Heart left ventricle (tissue), 16 donors: Measurements from ENCODE around the gene MSI2. TPM values are rescaled to one million over a fixed set of nuclear protein-coding genes. Genes with fewer than 3 reads are reported as not detected.
A peak's percentile ranks its signal among the peaks of the same experiment; 100 is the strongest.

Experiments
- ATAC-seq, 4 donors: fragments of 200-7000 bp; cut with Tn5 transposase; one replicate each; pipeline ENCODE4 v1.9.1; 2020 to 2022; ENCODE audit warnings: moderate library complexity in 4 of 4, mild to moderate bottlenecking in 3 of 4, moderate number of reproducible peaks in 1 of 4
- DNase-seq, 5 donors: peaks; one replicate each; pipeline ENCODE4 v3.0.0-alpha.2; 2020
- H3K27ac ChIP-seq, 12 donors: fragments of 200-600 bp; sonication (generic) in 4 of 12; one replicate each; pipeline versions ENCODE4 v1.5.0 to v1.8.0; 2016 to 2022; ENCODE audit warnings: mild to moderate bottlenecking in 2 of 12
- H3K27me3 ChIP-seq, 9 donors: fragments of 200-600 bp; sonication (generic) in 2 of 9; one replicate each; pipeline versions ENCODE4 v1.5.1 to v1.8.0; 2016 to 2022; ENCODE audit warnings: mild to moderate bottlenecking in 3 of 9
- H3K36me3 ChIP-seq, 9 donors: fragments of 200-600 bp; sonication (generic) in 2 of 9; one replicate each; pipeline versions ENCODE4 v1.5.0 to v1.8.0; 2018 to 2022; ENCODE audit warnings: mild to moderate bottlenecking in 2 of 9
- H3K4me1 ChIP-seq, 12 donors: fragments of 200-600 bp; sonication (generic) in 4 of 12; one replicate each; pipeline versions ENCODE4 v1.5.0 to v1.8.0; 2016 to 2022; ENCODE audit warnings: mild to moderate bottlenecking in 3 of 12
- H3K4me3 ChIP-seq, 12 donors: fragments of 200-600 bp; sonication (generic) in 4 of 12; one replicate each; pipeline versions ENCODE4 v1.5.0 to v1.8.0; 2017 to 2022; ENCODE audit warnings: mild to moderate bottlenecking in 9 of 12, moderate library complexity in 4 of 12
- H3K9me3 ChIP-seq, 12 donors: fragments of 200-600 bp; sonication (generic) in 4 of 12; one replicate each; pipeline versions ENCODE4 v1.5.0 to v1.8.0; 2016 to 2022; ENCODE audit warnings: mild to moderate bottlenecking in 1 of 12
- CTCF ChIP-seq, 12 donors: fragments of 200-600 bp; sonication (generic) in 4 of 12; IDR thresholded peaks; one replicate each; pipeline versions ENCODE4 v1.5.0 to v1.8.0; 2018 to 2022; ENCODE audit warnings: antibody characterized with exemption in 12 of 12, mild to moderate bottlenecking in 5 of 12
- POLR2A ChIP-seq, 2 donors: fragments of 450-650 bp; IDR thresholded peaks; one replicate each; pipeline ENCODE4 v1.6.1; 2017; ENCODE audit warnings: antibody characterized with exemption in 2 of 2, mild to moderate bottlenecking in 2 of 2, moderate library complexity in 2 of 2
- WGBS, 4 donors: extraction: QIAGEN DNeasy Blood & Tissue Kit in 2 of 4; methylation state at CpG; one replicate each; pipeline versions ENCODE4 v1.1.5 to v1.1.7; 2013 to 2018; 5-methylcytosine and 5-hydroxymethylcytosine counted together
- intact Hi-C, 10 donors: fragments of 100-400 bp; cut with DNase I; formaldehyde crosslinking; loops; one replicate each; pipeline versions ENCODE4 v1.11.1 to v1.14.2; 2022
- polyA plus RNA-seq, 2 donors: library from polyadenylated mRNA; stranded (reverse); fragments of 200-250 nt; gene quantifications; one replicate each; pipeline ENCODE4 v1.2.3, GENCODE V29; 2013
- total RNA-seq, 9 donors: library from RNA; depleted of rRNA in 2 of 9; stranded (reverse); fragments of >200 nt in 2 of 9; fragmentation: NEBNext Ultra II Directional in 3 of 9; extraction: Animal tissue kit (Norgen Biotek cat#: 25700) in 3 of 9; gene quantifications; one replicate each; pipeline versions ENCODE4 v1.1.0 to v1.2.4, GENCODE V29; 2016 to 2023
- donor health status: ischemic (EF 13 %, LVEDD 7.1; RV severe dilation, severe dysfunction).
- donor health status: healthy with polysubstance abuse.
- donor health status: DM: no; HTN: yes; CAD: no.
- donor health status: DM: no; HTN: no; CAD: no.
- donor health status: ischemic (EF 25% LVEDD 6.9; RV normal size, moderate dysfunction).
- donor health status: ischemic (EF 25% LVEDD 5.7; RV mildly dilated, moderate dysfunction).
- donor health status: healthy.
- donor health status: DM: yes; HTN: yes; CAD: no.
- donor health status: ischemic (EF 35%, LVEDD 5.7; RV mildly dilated, moderate dysfunction).
- donor health status: nonischemic (EF 11% LVEDD 7.7; RV severe dilation, severe dysfunction).
- donor health status: DM: yes; HTN: yes; CAD: no.
- donor health status: PGD.
- donor health status: ischemic (EF 29% LVEDD 5.4; RV normal size, mild dysfunction).
- donor health status: nonischemic (EF 23%, LVEDD 6.1; RV moderate dilation, normal function).

The MSI2 gene
- total and polyA plus RNA-seq, 11 donors = 35.9 to 120 (median 104) TPM

DNA sequence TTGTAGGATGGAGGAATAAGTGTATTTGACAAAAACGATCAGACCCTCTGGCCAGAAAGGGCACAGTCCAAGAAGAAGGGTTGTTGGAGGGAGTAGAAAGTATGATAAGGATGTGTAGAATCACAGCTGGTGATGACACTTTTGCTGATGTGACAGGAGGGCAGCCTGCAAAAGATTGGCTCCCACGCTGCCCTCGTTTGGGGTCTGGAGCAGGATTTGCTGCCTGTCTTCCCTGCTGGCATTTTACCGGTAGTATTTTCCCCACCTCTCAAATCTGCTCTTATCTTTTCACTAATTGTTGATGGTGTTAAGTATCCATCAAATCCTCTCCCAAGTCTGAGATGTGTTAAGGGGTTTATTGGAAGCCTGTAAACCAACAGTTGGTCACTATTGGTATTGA, 280.0 kb downstream of the MSI2 start:
- intact Hi-C loops = no loop called here
- Histone ChIP-seq H3K4me3 (no peak overlapping the region), H3K36me3 (peaks cover 0 to 7% (median 0%) of the 10 kb centered on the region in 9 donors), H3K27ac (no peak overlapping the region), H3K27me3 (no peaks in the 10 kb centered on the region), H3K9me3 (no peaks in the 10 kb centered on the region), H3K4me1 (peaks cover 5 to 64% (median 29%) of the 10 kb centered on the region in 12 donors)
- TF ChIP-seq CTCF (IDR thresholded peaks at IDR 0.05) (no peak), POLR2A (IDR thresholded peaks at IDR 0.05) (no peak)
- WGBS, 4 donors = 60 to 77% (median 72%) methylated on average over 4 of the region's 4 CpGs
- ATAC-seq = no peak
- no peak for DNase-seq

DNA sequence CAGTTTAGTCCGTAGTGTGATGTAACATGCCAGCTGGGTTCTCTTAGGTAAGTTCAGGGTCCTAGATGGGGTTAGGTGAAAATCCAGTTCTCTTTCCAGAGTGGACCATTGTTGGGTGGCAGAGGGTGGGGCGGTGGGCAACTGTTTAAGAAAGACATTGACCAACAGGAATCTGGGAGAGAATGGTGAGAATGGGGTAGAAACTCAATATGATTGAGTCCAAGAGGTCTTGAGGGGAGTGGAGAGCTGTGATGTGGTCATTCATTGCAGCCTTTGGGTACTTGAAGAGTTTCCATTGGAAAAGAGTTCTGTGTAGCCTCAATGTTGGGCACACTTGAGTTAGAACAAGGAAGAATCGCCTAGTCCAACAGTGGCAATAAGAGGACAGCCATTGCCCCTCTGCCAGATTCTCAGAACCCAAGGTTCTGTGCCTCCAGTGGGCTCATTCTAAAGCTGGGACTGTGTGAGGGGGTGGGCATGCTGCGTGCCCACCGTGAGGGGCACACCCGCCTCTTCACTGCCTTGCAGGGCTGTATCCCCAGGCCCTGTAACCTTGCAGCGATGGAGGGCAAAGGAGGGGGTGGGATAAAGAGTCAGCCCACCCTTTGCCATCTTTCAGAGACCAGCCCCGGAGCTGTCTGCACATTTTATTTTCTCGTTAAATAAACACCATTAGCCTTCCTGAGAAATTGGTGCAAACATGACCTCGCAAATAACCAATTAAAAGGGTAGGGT, 280.6 kb downstream of the MSI2 start:
- ATAC-seq (no peak), DNase-seq (no peak)
- Histone ChIP-seq H3K4me3 (no peak overlapping the region), H3K27me3 (no peaks in the 10 kb centered on the region), H3K9me3 (no peaks in the 10 kb centered on the region), H3K36me3 (peaks cover 0 to 7% (median 0%) of the 10 kb centered on the region in 9 donors), H3K4me1 (peaks cover 5 to 68% (median 35%) of the 10 kb centered on the region in 12 donors), H3K27ac (peak overlapping the region in 8 of 12 donors; percentile 23 to 70 (median 46))
- TF ChIP-seq CTCF (IDR thresholded peaks at IDR 0.05) (no peak), POLR2A (IDR thresholded peaks at IDR 0.05) (no peak)
- WGBS, 4 donors = 82 to 86% (median 85%) methylated on average over 10 of the region's 10 CpGs
- intact Hi-C loops = no loop called here

DNA sequence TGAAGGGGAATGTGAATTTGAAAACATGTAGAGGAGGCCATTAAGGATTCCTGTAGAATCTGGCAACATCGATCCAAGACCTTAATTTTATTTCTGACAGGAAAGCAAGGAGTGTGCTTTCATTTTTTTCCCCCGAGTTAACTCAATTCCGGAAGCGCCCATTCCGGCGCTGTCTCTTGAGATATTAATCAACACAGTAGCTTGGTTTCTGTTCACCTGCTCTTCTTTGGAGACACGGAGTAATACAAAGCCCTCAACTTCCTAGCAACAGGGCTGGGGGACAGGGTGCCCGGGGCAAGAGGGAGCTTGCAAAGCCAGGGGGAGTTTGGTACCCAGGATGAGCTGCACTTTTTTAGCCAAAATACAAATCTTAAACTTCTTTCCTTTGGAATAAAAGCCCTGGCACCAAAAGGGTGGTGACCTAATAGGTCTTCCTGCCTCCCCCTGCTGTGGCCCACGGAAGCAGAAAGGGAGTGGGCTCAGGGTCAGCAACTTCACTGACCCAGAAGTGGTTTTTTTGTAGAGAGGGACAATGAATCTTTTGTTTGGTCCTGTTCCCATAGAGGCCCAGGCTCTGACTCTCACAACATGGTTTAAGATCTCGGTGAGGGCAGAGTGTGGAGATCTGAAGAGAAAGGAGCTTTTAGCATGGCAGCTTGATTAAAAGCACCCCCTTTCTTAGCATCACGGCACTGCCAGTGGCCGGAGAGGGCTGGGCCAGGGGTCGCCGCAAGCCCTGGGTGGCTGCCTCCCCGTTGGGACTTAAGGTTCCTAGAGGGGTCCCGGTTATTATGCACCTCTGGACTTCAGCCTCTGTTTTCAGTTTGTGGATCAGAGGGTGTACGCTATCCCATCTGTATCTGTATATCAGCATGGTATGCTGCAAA, 281.4 kb downstream of the MSI2 start:
- DNase-seq = no peak
- WGBS, 4 donors = 54 to 71% (median 61%) methylated on average over 17 of the region's 17 CpGs
- peak in 2 of 4 donors; percentile 12 to 26 for ATAC-seq
- Histone ChIP-seq H3K9me3 (no peaks in the 10 kb centered on the region), H3K4me3 (peak overlapping the region in 1 of 12 donors; percentile 5), H3K27ac (peak overlapping the region; percentile 23 to 70 (median 46)), H3K36me3 (peaks cover 0 to 6% (median 0%) of the 10 kb centered on the region in 9 donors), H3K27me3 (no peaks in the 10 kb centered on the region), H3K4me1 (peaks cover 5 to 75% (median 42%) of the 10 kb centered on the region in 12 donors)
- no peak for TF ChIP-seq POLR2A (IDR thresholded peaks at IDR 0.05)
- TF ChIP-seq CTCF (IDR thresholded peaks at IDR 0.05) = no peak
- intact Hi-C loops = no loop called here
